Calu3 (cell line): ENCODE data around the gene VPS50. TPM values are rescaled to one million over a fixed set of nuclear protein-coding genes. Genes with fewer than 3 reads are reported as not detected.
A peak's percentile ranks its signal among the peaks of the same experiment; 100 is the strongest.

ENCODE experiments used
- BruUV-seq: library from RNA; stranded (reverse); fragments of 400-500 nt; replicated peaks from 2 replicates; lab custom pipeline; 2021; lab: Mats Ljungman, UMichigan
- CTCF ChIA-PET: fragments of 300-600 bp; sonication (Branson Sonifier 250); formaldehyde crosslinking; loops from one replicate; lab custom pipeline; 2022; ENCODE audit warnings: antibody characterized with exemption; lab: Charles Lee
- DNase-seq: peaks from one replicate; pipeline ENCODE4 v3.0.0; 2022
- H3K27ac Mint-ChIP-seq: one replicate; pipeline ENCODE4 v1.8.0; 2022; ENCODE audit warnings: mixed read lengths; ENCODE audit not compliant: unreplicated experiment
- H3K27me3 Mint-ChIP-seq: one replicate; pipeline ENCODE4 v1.8.0; 2022; ENCODE audit warnings: mixed read lengths; ENCODE audit not compliant: unreplicated experiment
- H3K36me3 Mint-ChIP-seq: one replicate; pipeline ENCODE4 v1.8.0; 2022; ENCODE audit warnings: mild to moderate bottlenecking, moderate library complexity, mixed read lengths; ENCODE audit not compliant: insufficient read depth, unreplicated experiment
- H3K4me1 Mint-ChIP-seq: one replicate; pipeline ENCODE4 v1.8.0; 2022; ENCODE audit warnings: mild to moderate bottlenecking, low read depth, mixed read lengths; ENCODE audit not compliant: unreplicated experiment
- H3K4me3 Mint-ChIP-seq: one replicate; pipeline ENCODE4 v1.8.0; 2022; ENCODE audit warnings: mild to moderate bottlenecking, low read depth, moderate library complexity, mixed read lengths; ENCODE audit not compliant: unreplicated experiment
- H3K9me3 Mint-ChIP-seq: one replicate; pipeline ENCODE4 v1.8.0; 2022; ENCODE audit warnings: low read depth, mixed read lengths; ENCODE audit not compliant: unreplicated experiment
- intact Hi-C: fragments of 100-400 bp; cut with micrococcal nuclease; formaldehyde crosslinking; loops from one replicate; pipeline ENCODE4 v1.10.0; 2022; ENCODE audit not compliant: unreplicated experiment
- total RNA-seq: library from RNA; stranded (reverse); gene quantifications from 2 replicates; pipeline ENCODE4 v1.2.3, GENCODE V29; 2022
- TF ChIP-seq, protein P1 (sequence below): fragments of 200-600 bp; IDR thresholded peaks from one replicate; pipeline ENCODE4 v1.8.0; 2022; ENCODE audit warnings: antibody characterized with exemption; ENCODE audit not compliant: unreplicated experiment

VPS50 gene
- total RNA-seq, 1 experiment from 2014 or later = 36.9 TPM

DNA sequence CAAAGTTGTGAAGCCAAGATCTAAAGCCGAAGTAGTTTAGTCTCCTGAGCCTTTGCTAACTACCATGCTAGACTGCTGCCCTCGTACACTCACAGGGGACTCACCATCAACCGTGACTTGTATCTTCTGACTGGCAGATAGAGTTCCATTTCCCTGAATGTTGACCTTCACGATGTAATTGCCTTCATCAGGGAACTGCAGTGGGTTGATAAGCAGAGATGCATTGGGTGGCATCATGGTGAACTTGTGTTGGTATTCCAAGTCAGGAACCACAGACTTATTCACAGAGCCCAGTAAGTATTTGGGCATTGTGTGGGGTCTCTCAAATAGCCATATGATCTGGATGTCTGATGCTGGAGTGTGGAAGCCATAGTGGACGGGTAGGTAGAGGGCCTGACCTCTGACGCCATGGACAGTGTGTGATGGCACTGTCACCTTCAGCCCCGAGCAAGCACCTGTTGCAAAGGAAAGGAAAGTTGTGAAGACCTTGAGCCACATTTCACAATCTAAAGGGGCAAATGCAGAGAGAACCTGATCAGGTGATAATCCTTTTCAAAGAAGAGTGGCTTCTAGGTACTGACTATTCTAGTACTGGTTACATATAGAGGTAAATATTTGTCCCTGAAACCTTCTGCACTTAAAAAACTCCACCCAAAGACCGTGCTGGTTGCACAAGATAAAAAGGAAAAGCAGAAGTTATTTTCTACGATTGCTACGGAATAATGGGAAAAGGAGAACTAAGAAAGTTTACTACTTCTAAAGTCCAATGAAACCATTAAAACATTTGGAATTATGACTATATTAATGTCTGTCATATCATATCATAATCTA, 13.0 kb upstream of the VPS50 start:
- Mint-ChIP-seq H3K4me1 (no peaks in the 10 kb centered on the region), H3K27ac (no peak overlapping the region), H3K4me3 (no peak overlapping the region), H3K36me3 (no peaks in the 10 kb centered on the region), H3K9me3 (no peaks in the 10 kb centered on the region), H3K27me3 (peaks cover under 1% of the 10 kb centered on the region)
- BruUV-seq = no TSS peak
- CTCF ChIA-PET = no interaction called here
- intact Hi-C loops = no loop called here
- no peak for DNase-seq
- TF ChIP-seq, protein P1, sequence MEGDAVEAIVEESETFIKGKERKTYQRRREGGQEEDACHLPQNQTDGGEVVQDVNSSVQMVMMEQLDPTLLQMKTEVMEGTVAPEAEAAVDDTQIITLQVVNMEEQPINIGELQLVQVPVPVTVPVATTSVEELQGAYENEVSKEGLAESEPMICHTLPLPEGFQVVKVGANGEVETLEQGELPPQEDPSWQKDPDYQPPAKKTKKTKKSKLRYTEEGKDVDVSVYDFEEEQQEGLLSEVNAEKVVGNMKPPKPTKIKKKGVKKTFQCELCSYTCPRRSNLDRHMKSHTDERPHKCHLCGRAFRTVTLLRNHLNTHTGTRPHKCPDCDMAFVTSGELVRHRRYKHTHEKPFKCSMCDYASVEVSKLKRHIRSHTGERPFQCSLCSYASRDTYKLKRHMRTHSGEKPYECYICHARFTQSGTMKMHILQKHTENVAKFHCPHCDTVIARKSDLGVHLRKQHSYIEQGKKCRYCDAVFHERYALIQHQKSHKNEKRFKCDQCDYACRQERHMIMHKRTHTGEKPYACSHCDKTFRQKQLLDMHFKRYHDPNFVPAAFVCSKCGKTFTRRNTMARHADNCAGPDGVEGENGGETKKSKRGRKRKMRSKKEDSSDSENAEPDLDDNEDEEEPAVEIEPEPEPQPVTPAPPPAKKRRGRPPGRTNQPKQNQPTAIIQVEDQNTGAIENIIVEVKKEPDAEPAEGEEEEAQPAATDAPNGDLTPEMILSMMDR = no peak

DNA sequence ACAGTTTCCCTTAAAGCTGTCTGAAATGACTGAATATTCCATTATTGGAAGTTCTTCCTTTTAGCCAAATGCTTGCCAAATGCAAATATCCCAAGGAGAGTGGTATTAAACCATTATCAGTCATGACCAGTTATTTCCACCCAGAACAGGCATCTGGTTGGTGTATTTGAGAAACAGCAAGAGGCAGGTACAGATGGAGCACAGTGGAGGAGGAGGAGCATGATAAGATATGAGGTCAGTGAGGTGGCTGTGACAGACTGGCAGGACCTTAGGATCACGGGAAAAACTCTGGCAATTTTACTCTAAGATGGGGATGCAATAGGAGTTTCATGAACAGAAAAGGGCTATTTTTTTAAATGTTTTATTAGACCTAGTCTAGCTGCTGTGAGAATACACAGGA, 12.3 kb upstream of the VPS50 start:
- TF ChIP-seq, protein P1 = no peak
- no peak for DNase-seq
- BruUV-seq = no TSS peak
- Mint-ChIP-seq H3K27ac (no peak overlapping the region), H3K4me3 (no peak overlapping the region), H3K27me3 (no peaks in the 10 kb centered on the region), H3K4me1 (no peaks in the 10 kb centered on the region), H3K36me3 (no peaks in the 10 kb centered on the region), H3K9me3 (no peaks in the 10 kb centered on the region)
- CTCF ChIA-PET = no interaction called here
- intact Hi-C loops = no loop called here

DNA sequence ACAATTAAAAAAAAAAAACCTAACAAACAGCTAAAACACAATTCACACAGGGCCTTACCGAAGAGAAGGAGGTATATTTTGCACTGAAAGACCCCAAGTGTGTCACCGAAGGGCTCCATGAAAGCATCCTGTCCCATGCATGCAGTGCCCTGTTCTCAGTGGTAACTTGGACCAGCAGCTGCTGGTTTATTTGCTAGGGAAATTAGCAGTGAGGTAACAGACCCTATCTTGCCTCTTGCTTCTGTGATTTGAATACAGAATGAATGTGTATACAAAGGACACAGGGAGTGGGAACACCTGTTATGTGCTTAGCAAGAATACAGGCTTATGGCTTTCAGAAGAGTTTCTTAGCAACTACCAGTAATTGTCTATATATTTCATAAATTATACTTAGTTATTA, 5.9 kb upstream of the VPS50 start, which contains the start of gene HEPACAM2:
TSS of gene HEPACAM2 (minus strand) at position 160 of the 400 bp plus-strand sequence.
- no TSS peak for BruUV-seq
- H3K9me3 Mint-ChIP-seq = no peaks in the 10 kb centered on the region
- no peak within 1 kb of the TSS for H3K27ac Mint-ChIP-seq
- H3K4me1 Mint-ChIP-seq = no peaks in the 10 kb centered on the region
- intact Hi-C loops = no loop called here
- peaks cover under 1% of the 10 kb centered on the region for H3K36me3 Mint-ChIP-seq
- CTCF ChIA-PET = interaction anchor here (0.7 kb wide), 1 partner anchor 296 kb away, joined by 4 read pairs; no protein-coding TSS in a partner anchor
- no peak for DNase-seq
- TF ChIP-seq, protein P1 = no peak
- H3K27me3 Mint-ChIP-seq = no peaks in the 10 kb centered on the region
- no peak within 1 kb of the TSS for H3K4me3 Mint-ChIP-seq

DNA sequence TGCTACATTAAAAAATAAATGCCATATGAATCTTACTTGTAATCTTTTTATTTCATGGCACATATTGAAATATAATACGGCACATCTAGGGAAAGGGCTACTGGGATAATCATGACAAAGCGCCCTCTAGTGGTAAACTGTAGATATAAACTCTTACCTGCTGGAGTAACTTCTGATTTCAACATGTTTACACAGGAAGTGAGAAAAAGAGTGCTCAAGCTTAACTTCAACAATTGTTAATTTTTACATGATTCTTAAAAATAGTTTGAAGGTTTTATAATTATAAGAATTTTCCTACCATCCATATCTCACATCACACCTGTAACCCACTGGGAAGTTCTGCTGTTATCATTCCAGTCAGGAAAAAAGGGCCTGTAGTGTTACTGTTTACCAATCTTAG, 3.9 kb upstream of the VPS50 start:
- intact Hi-C loops = loop anchor here (1.0 kb wide), 2 partner anchors 50 to 136 kb away; no protein-coding TSS in a partner anchor
- Mint-ChIP-seq H3K36me3 (peaks cover 15% of the 10 kb centered on the region), H3K9me3 (no peaks in the 10 kb centered on the region), H3K27me3 (no peaks in the 10 kb centered on the region), H3K4me1 (no peaks in the 10 kb centered on the region), H3K4me3 (no peak overlapping the region), H3K27ac (no peak overlapping the region)
- TF ChIP-seq, protein P1 = peak; percentile 44
- CTCF ChIA-PET = interaction anchor here (0.5 to 0.6 kb wide), 2 partner anchors 12 to 134 kb away, joined by 3 to 4 read pairs; no protein-coding TSS in a partner anchor
- peak; percentile 51 for DNase-seq
- no TSS peak for BruUV-seq
